DMS153 treated with DMSO at 0.1 percent for 48 hours (cell line): ENCODE results near the gene ZYG11A.

Source experiments
- DNase-seq: peaks from one replicate; lab custom pipeline; 2025; ENCODE audit not compliant: unreplicated experiment; lab: John Stamatoyannopoulos, UW

ZYG11A gene

GRCh38 chr1:52876843-52877242 is 34.3 kb downstream of the ZYG11A start:
- DNase-seq: no peak

GRCh38 chr1:52877554-52877953 is 35.0 kb downstream of the ZYG11A start:
- DNase-seq: no peak

DNA sequence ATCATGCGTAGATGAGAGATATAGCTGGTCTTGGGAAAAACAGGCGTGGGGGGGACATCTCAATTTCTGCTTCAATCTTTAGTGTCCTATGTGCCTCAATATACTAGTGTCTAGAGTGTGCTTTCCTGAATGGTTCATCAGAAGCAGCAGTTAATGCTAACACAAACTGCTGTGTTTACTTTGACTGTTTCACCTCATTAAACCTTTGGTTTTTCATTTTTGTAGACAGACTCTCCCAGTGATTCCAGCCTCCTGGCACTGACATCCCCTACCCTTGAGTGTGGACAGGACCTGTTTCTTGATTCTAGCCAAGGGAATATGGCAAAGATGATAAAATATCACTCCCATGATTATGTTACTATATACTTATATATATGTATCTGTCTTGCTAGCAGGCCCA is 37.6 kb downstream of the ZYG11A start:
- DNase-seq: no peak

DNA sequence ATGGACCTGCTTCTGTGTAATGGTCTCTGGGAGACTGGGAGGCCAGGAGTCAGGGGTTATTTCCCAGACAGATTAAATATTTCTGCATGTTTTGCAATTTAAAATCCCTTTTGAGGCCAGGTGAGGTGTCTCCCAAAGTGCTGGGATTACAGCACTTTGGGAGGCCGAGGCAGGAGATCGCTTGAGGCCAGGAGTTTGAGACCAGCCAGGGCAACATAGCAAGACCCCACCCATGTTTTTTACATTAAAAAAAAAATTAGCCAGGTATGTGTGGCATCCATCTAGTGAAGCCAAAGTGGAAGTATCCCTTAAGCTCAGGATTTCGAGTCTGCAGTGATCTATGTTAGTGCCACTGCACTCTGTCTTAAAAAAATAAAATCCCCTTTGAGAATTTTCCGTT is 44.9 kb downstream of the ZYG11A start:
- no peak for DNase-seq

DNA sequence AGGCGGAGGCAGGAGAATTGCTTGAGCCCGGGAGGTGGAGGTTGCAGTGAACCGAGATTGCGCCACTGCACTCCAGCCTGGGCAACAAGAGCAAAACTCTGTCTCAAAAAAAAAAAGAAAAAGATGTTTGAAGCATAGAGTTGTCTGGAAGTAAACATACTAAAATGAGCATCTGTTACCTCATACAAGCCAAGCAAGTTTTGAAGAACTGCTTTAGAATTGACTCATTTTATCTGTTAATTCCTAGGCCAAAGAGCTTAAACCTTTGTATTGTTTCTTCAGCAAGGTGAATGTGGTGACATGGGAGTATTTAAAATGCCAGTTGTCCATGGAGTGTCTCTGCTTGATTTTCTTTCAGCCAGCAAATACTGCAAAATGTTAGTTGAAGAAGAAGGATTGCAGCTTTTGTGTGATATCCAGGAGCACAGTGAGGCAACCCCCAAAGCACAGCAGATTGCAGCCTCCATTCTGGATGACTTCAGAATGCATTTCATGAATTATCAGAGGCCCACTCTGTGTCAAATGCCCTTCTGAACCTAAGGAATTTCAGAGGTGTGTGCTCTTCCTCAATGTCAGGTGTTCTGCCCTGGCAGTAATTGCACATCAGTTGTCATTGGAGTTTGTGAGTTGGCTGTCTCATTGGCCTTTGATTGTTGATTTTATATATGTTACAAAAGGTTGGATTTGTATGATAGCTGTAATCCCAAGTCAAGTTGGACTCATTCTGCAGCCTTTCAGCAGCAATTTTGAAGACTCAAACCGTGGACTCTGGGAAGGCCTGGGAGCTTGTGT is 50.1 kb downstream of the ZYG11A start:
- DNase-seq: no peak

DNA sequence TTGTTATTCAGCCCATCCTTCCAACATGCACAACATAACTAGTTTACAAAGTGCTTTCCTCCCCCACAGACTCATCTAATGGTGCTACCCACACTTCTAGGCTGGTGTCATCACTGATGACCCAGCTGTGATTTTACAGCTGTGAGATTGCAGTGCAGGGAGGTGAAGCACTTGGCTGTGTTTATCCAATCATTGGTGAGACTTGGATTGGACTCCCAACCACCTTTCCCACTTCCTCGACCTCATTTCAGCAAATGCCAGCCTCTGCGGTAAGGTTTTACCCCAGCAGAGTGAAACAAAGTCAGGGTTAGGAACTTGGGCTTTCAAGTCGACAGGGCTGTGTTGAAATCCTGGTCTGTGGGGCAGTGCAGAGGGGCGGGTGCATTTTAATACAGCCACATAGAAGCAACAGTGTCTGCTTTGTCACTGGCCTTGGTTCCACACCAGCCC is 56.9 kb downstream of the ZYG11A start:
- no peak for DNase-seq

GRCh38 chr1:52900402-52900801 is 57.8 kb downstream of the ZYG11A start:
- no peak for DNase-seq

DNA sequence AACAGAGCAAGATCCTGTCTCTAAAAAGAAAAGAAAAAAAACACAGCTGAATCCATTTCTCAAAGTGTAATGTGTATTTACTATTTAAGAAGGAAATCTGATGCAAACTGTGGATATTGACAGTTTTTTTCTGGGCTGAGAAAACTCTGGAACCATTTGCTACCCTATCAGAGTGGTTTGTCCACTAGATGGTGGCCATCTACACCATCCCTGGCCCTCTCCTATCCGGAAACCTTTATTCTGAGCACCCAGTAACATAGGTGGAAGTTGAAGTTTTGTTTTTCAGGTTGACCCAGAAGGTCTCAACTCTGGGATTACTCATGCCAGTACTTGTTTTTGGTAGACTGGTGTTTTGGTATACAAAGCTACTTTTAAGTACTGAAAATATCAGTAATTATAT is 58.8 kb downstream of the ZYG11A start:
- DNase-seq: no peak

DNA sequence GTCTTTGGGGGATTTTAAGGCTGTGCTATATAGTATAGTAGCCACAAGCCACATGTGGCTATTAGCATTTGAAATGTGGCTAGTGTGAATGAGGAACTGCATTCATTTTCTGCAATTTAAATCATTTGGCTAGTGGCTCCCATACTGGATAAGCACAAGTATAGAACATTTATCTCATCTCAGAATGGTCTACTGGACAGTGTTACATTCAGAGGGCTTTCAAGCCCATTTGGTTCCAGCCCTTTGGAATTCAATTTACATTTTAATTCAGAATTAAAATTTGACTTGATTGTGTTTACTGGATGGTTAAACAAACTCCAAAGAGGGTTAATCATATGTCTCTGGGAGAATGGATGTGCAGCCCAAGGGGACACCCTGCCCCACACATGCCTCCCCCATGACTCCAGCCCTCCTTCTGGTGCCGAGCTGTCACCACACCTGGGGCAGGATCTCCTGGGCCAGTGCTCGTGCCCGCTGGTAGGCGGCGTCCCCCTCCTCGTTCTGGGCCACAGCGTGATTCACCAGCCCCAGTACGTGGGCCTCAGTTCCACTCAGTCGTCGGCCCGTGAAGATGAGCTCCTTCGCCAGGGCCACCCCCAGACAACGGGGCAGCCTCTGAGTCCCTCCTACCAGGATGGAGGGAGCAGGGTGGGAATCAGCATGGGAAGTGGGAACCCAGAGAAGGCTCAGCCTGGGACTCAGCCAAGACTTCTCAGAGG is 61.8 kb downstream of the ZYG11A start:
- no peak for DNase-seq

- DNase-seq: peak; percentile 3
Measured at GRCh38 chr1:52904927-52905698, 62.6 kb downstream of the ZYG11A start.

GRCh38 chr1:52906135-52906603 is 63.6 kb downstream of the ZYG11A start:
- DNase-seq: no peak

- DNase-seq: no peak
Measured at GRCh38 chr1:52907068-52907811, 64.7 kb downstream of the ZYG11A start.

DNA sequence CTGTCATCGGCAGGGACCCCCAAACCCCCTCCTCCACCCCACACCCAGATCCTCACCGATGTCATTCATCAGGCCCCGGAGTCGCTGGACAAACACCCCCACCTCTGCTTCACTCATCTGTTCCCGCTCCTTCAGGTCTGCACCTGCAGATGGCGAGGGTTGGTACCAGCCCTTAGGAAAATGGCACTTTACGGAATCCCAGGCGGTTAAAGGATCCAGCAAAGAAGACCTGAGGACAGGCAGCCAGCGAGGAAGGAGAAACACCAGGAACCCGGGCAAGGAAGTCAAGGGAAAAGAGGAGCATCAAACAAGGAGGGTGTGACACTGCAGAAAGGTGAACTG is 65.2 kb downstream of the ZYG11A start:
- no peak for DNase-seq

DNA sequence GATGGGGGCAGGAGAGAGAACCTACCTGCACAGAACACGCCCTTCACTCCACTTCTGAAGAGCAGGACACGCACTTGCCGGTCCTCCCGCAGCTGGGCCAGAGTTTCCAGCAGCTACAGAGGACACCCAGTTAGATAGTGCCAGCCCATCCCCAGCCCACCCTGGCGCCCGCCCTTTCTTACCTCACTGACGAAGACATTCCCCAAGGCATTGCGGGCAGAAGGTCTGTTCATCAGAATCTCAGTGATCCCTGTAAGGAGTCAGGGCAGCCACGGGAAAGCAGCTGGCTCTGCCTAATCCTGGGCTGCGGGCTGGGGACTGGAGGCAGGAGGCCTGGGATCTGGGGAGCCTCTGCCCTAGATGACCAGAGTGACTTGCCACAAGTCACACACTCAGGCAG is 69.0 kb downstream of the ZYG11A start:
- no peak for DNase-seq

DNA sequence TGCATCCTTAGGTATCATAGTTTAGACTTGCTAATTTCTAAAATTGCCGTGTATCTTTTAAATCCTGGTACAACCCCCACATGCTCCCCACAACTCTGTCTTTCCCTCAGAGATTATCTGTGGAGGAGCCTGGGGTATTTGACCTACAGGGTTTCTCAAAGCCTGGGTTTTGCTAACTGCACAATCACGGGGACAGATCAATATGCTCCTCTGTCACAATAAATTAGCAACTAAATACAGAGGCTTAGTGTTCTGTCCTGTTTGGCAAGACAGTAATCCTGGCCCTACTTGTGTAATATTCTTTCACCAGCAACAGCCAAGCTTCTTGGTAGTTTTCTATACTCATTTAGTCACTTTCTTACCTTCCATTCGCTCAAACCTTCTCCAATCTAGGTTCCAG is 70.5 kb downstream of the ZYG11A start:
- no peak for DNase-seq

GRCh38 chr1:52913537-52913936 is 71.0 kb downstream of the ZYG11A start:
- DNase-seq: no peak

- no peak for DNase-seq
Measured at GRCh38 chr1:52914463-52914862, 71.9 kb downstream of the ZYG11A start.

DNA sequence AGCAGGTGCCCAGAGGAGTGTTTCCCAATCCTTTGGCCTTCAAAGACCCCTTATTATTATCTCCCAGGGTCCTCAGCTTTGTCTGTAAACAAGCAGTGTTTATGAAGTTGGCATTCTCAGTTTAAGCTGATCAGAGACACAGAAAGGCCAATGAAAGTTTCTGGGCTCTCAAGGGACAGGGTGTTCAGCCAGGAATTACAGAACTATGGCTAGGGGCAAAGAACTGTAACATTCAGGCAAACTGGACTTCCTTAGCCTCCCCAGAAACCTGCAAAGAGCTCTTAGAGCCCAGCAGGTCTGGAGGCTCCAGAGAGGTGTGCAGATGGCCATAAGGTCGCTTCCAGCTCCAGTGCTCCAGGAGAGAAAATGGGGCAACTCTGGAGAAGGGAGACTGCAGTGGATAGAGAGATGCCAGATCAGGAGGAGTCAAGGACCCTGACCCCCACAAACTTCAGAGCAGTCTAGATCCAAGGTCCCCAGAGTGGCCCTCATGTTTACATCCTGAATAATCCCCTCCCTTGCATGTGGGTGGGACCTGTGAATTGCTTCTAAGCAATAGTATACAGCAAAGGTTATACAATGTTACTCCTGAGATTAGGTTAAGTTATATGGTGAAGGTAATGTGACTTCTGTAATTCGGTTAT is 72.8 kb downstream of the ZYG11A start:
- no peak for DNase-seq

GRCh38 chr1:52915855-52916220 is 73.3 kb downstream of the ZYG11A start:
- no peak for DNase-seq

GRCh38 chr1:52916241-52916975 is 73.8 kb downstream of the ZYG11A start:
- DNase-seq: no peak
